ENCODE measurements around the gene TDRD10.
"Not testable (repeated sequence)": the region's sequence is repeated elsewhere in the genome, so short reads cannot be mapped to it uniquely, and the experiment has no call there.

Gene TDRD10

DNA sequence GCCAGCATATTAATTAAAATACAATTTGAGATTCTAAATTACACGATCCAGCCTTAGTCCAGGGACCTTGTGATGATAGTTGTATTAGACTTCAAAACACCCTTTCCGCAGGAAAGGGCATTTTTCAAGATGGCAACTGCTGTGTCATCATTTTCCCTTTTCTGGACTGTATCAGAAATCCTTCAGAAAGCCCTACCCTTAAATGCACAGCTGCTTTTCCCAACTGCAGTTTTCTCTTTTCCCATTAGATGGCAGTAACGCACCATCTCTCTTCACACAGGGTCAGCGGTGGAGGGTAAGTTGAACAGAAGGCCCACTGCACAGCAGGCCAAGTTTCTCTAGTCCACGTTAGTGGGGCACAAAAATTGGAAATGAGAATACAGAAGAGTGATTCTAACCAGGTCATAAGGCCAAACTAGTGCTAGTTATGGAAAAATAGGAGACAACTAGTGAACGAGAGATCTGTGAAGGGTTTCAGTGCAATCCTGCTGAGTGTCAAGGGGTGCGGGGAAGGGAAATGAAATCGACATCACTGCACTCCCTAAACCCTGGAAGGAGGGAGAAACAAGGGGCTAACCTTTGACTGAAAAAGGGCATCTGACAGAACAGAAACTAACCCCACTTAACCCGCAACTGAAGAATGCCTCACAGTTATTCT lies 22.1 kb upstream of the TDRD10 start:
- peak in 1 of 2 donors; percentile 16 for DNase-seq (ENCODE audit: low read depth in 2 of 2)

DNA sequence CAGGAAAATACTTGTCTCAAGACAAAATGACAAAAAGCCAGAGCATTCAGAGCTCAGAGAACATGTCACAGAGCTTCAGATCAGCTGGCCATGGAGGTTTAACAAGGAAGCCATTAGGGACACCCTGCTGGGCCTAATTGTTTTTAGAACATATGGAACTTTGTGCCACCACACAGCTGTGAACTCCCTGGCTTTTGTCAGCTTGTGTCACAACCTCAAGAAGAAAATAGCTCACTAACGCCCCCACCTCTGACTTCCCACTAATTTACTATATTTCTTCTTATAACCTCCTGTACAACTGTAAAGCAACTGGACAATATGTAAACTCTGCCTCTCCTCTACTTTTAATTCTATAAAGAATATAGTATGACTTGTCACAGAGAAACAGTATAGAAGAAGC lies 21.0 kb upstream of the TDRD10 start:
- DNase-seq (ENCODE audit: low read depth in 2 of 2) = no peak

GRCh38 chr1:154483941-154484803 lies 17.8 kb upstream of the TDRD10 start:
- no peak for DNase-seq (ENCODE audit: low read depth in 2 of 2)

- DNase-seq (ENCODE audit: low read depth in 2 of 2) = no peak
Observed at GRCh38 chr1:154485106-154485505, 16.9 kb upstream of the TDRD10 start.

DNA sequence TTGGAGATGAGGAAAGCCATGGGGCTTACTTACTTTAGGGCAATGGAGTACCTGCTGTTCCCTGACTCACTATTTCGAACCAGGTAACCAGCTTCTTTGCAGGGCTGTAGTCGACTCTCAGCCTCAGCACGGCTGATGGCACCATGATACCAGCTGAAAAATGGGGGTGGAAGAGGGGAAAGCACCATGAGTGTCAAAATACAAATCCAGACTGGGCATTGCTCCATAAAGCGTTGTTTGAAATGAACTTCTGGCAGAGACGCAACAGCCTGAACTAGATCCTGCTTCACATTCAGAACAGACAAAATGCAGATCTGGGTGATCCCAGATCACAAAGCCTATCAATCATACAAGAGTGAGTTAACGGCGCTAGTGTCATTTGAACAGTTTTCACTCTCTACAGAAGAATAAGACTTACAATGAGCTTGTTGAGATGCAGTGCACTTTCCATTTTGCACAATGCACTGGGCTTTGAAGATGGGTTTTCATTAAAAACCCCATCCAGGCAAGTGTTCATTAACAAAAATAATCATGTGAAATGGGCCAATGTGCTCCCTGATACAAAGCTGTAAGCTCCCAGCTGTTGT lies 16.0 kb upstream of the TDRD10 start:
- no peak for DNase-seq (ENCODE audit: low read depth in 2 of 2)

GRCh38 chr1:154486756-154487155 lies 15.3 kb upstream of the TDRD10 start:
- DNase-seq (ENCODE audit: low read depth in 2 of 2) = not testable (repeated sequence)

DNA sequence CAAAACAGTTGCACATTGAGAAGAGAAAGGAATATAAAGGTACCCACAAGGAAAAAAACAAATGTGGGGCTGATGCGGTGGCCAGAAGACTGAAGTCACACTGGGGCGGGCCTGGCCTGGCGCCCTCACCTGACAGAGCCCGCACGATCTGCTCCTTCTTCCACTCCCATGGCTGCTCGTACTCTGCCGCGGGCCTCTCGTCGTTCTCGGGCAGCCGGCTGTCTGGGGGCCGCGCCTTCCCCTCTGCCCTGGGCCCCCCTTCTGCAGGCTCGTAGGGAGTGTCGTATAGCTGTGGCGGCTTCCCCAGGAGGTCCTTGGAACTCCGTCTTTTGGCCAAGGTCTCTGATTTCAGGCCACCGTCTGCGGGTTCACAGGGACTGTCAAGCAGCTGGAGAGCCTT lies 13.1 kb upstream of the TDRD10 start:
- DNase-seq (ENCODE audit: low read depth in 2 of 2) = no peak

GRCh38 chr1:154489695-154490274 lies 12.2 kb upstream of the TDRD10 start:
- no peak for DNase-seq (ENCODE audit: low read depth in 2 of 2)

DNA sequence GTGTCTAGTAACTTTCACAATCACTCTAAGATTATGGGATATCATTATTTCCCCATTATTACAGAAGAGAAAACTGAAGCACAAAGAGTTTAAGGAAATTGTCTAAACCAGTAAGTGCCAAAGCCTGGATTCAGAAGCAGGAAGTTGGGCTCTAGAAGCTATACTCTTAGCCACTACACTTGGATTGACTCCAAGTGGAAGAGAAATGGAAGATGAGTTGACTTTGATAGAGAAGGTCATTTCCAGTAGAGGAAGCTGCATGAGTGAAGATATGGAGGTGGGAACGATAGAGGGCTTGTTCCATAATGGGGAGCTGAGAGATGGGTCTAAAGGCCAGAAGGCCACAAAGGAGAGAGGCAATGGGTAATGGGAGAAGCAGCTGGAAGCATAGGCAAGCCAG lies 11.7 kb upstream of the TDRD10 start:
- DNase-seq (ENCODE audit: low read depth in 2 of 2) = no peak

DNA sequence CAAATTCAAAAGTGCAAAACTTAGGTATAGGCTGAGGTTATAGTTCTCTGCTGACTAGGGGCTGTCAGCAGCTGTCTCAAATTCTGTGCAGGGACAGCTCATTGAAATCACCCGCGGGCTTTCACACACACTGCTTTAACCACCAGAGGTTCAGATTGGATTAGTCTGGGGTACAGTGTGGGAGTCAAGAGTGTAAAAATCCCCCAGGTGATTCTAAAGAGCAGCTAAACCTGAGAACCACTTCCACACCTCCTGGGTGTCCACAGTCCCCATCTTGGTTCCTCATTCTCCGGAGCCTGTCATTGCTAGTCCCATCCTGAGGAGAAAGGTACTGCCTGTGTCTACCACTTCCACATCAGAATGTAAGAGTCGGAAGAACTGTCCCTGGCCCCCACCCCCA lies 9.9 kb upstream of the TDRD10 start:
- no peak for DNase-seq (ENCODE audit: low read depth in 2 of 2)

GRCh38 chr1:154493276-154493675 lies 8.7 kb upstream of the TDRD10 start:
- no peak for DNase-seq (ENCODE audit: low read depth in 2 of 2)

GRCh38 chr1:154495496-154496273 lies 6.3 kb upstream of the TDRD10 start:
- no peak for DNase-seq (ENCODE audit: low read depth in 2 of 2)

DNA sequence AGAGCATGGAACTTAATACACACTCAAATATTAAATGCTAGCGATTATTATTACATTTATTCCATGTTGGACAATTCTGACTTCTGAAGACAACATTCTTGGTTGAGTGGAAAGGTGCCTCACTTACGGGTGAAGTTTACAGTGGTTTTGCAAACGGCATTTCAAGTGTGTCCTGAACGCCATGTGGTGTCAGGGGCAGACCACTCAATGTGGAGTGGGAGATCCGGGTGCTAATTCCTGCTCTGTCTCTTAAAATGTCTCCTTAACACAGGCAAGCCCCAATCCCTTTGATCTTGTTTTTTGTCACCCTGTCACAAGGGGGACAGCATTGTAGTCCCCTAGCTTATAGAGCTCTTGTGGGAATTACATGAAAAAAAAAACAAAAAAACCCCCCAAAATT lies 5.6 kb upstream of the TDRD10 start:
- DNase-seq (ENCODE audit: low read depth in 2 of 2) = no peak

- DNase-seq (ENCODE audit: low read depth in 2 of 2) = no peak
Observed at GRCh38 chr1:154497026-154497806, 4.8 kb upstream of the TDRD10 start.

- DNase-seq (ENCODE audit: low read depth in 2 of 2) = no peak
Observed at GRCh38 chr1:154499446-154499845, 2.6 kb upstream of the TDRD10 start.

DNA sequence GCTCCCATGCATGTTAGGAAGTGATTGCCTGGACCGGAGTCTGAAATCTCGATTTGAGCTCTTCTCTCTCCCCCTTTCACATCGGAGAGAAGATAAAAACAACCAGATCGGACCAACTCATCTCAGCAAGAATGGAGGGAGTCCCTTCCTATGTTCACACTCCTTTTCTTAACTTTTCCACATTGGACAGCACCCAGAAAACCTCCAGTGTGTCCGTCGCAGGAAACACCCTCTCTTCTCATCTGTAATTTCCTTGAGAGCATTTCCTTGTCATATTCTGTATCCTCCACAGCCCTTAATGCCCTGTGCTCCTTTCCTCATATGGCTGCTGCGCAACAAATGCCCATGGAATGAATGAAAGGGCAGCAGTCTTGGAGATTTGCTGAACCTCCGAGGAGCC lies 1.5 kb upstream of the TDRD10 start:
- no peak for DNase-seq (ENCODE audit: low read depth in 2 of 2)

- no peak for DNase-seq (ENCODE audit: low read depth in 2 of 2)
Observed at GRCh38 chr1:154501423-154502065, 475 bp upstream of the TDRD10 start.

- DNase-seq (ENCODE audit: low read depth in 2 of 2) = no peak
Observed at GRCh38 chr1:154502744-154503115, 711 bp downstream of the TDRD10 start.

DNA sequence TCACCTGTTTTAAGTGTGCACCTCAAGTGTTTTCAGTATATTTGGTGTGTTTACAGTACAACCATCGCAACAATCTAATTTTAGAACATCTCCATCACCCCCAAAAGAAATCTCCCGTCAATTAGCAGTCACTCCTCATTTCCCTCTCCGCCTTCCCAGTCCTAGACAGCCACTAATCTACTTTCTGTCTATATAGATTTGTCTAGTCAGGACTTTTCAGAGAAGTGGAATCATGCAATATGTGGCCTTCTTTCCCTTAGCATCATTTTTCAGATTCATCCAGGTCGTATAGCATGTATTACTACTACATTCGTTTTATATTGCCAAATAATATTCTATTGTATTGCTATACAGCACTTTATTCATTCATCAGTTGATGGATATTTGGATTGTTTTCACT lies 1.9 kb downstream of the TDRD10 start:
- DNase-seq (ENCODE audit: low read depth in 2 of 2) = no peak

GRCh38 chr1:154512760-154513159 lies 10.7 kb downstream of the TDRD10 start:
- DNase-seq (ENCODE audit: low read depth in 2 of 2) = no peak

All from stimulated activated CD8-positive, alpha-beta memory T cell treated with anti-CD3 and anti-CD28 coated beads, Interleukin-15, amount 100 ng/mL, for 48 hours (primary cell).